Body of pancreas (tissue), 4 donors: Measurements from ENCODE around the gene PAPOLA. TPM values are rescaled to one million over a fixed set of nuclear protein-coding genes. Genes with fewer than 3 reads are reported as not detected.
A peak's percentile ranks its signal among the peaks of the same experiment; 100 is the strongest.

Experiments used
- ATAC-seq: fragments of 150-250 bp; one replicate; pipeline ENCODE4 v1.9.1; 2016
- DNase-seq, 4 donors: peaks; one replicate each; pipeline ENCODE4 v3.0.0-alpha.2; 2019
- H3K27ac ChIP-seq, 4 donors: fragments of 200-600 bp; sonication (generic); 1 replicate in 3 of 4; 2 replicates in 1 of 4; pipeline versions ENCODE4 v1.5.1 to v1.6.1; 2016 to 2019; ENCODE audit warnings: mild to moderate bottlenecking in 1 of 4, mixed read lengths in 1 of 4, moderate library complexity in 1 of 4
- H3K27me3 ChIP-seq, 2 donors: fragments of 200-600 bp; sonication (generic); one replicate each; pipeline ENCODE4 v1.6.0; 2016; ENCODE audit warnings: mild to moderate bottlenecking in 1 of 2
- H3K36me3 ChIP-seq, 2 donors: fragments of 200-600 bp; sonication (generic); replicated peaks in 1 of 2; 2 replicates each; pipeline ENCODE4 v1.5.1; 2016; ENCODE audit warnings: low read depth in 2 of 2; ENCODE audit not compliant: insufficient read depth in 1 of 2
- H3K4me1 ChIP-seq: fragments of 200-600 bp; sonication (generic); one replicate; pipeline ENCODE4 v1.6.0; 2016
- H3K4me3 ChIP-seq, 2 donors: fragments of 200-600 bp; sonication (generic); 1 replicate in 1 of 2; 2 replicates in 1 of 2; pipeline ENCODE4 v1.5.1; 2016 to 2019
- H3K9me3 ChIP-seq, 3 donors: fragments of 200-600 bp; sonication (generic); 1 replicate in 2 of 3; 2 replicates in 1 of 3; pipeline ENCODE4 v1.5.1; 2016
- POLR2A ChIP-seq, 3 donors: fragments of 450-650 bp; IDR thresholded peaks; one replicate each; pipeline ENCODE4 v1.6.1; 2016; ENCODE audit warnings: antibody characterized with exemption in 3 of 3, mild to moderate bottlenecking in 2 of 3
- WGBS, 2 donors: methylation state at CpG; one replicate each; pipeline ENCODE4 v1.1.5; 2017; 5-methylcytosine and 5-hydroxymethylcytosine counted together
- intact Hi-C: fragments of 100-400 bp; cut with DNase I; formaldehyde crosslinking; loops from one replicate; pipeline ENCODE4 v1.15.1; 2023
- total RNA-seq, 2 donors: library from RNA; depleted of rRNA; stranded (reverse); fragments of >200 nt; gene quantifications; one replicate each; pipeline ENCODE4 v1.1.0, GENCODE V29; 2016
- TF ChIP-seq, protein P1 (sequence below), 7 experiments: fragments of 450-650 bp in 4 of 7; fragments of 200-600 bp in 3 of 7; sonication (generic) in 3 of 7; IDR thresholded peaks; one replicate each; pipeline ENCODE4 v1.5.1; 2016 to 2019; ENCODE audit warnings: antibody characterized with exemption in 7 of 7

The PAPOLA gene
- total RNA-seq, 2 donors from 2014 or later = 122 to 163 TPM

DNA sequence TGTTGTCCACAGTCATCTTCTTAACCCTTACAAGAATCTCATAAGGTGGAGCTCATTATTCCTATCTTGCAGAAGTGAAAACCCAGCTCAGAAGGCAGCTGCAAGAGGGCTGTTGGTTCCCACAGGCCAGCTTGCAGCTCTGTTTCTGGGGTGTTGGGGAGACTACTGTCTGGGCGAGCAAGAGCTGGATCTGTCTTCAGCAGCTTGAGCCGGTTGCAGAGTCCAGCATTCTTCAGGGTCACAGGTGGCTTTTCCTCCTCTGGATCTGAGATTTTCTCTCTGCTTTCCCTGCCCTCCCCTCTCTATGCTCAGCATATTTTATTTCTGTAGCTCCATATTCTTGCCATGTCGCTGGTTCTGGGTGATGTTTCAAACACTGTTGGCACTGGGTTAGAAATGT, 87.4 kb downstream of the PAPOLA start:
- H3K27me3 ChIP-seq = no peaks in the 10 kb centered on the region
- TF ChIP-seq, protein P1, sequence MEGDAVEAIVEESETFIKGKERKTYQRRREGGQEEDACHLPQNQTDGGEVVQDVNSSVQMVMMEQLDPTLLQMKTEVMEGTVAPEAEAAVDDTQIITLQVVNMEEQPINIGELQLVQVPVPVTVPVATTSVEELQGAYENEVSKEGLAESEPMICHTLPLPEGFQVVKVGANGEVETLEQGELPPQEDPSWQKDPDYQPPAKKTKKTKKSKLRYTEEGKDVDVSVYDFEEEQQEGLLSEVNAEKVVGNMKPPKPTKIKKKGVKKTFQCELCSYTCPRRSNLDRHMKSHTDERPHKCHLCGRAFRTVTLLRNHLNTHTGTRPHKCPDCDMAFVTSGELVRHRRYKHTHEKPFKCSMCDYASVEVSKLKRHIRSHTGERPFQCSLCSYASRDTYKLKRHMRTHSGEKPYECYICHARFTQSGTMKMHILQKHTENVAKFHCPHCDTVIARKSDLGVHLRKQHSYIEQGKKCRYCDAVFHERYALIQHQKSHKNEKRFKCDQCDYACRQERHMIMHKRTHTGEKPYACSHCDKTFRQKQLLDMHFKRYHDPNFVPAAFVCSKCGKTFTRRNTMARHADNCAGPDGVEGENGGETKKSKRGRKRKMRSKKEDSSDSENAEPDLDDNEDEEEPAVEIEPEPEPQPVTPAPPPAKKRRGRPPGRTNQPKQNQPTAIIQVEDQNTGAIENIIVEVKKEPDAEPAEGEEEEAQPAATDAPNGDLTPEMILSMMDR (IDR thresholded peaks at IDR 0.05) = no peak
- no peak for TF ChIP-seq POLR2A (IDR thresholded peaks at IDR 0.05)
- H3K36me3 ChIP-seq = no peaks in the 10 kb centered on the region
- no peak overlapping the region for H3K4me3 ChIP-seq
- ATAC-seq (no peak), DNase-seq (peak in 1 of 4 donors; percentile 43)
- H3K9me3 ChIP-seq = no peaks in the 10 kb centered on the region
- intact Hi-C loops = loop anchor here (10.0 kb wide), 1 partner anchor 155 kb away; no protein-coding TSS in a partner anchor
- H3K27ac ChIP-seq = no peak overlapping the region
- 41 to 46% methylated on average over 3 of the region's 3 CpGs for WGBS, 2 donors
- H3K4me1 ChIP-seq = peaks cover 11% of the 10 kb centered on the region

GRCh38 chr14:96590190-96590864, 88.1 kb downstream of the PAPOLA start:
- Histone ChIP-seq H3K27me3 (no peaks in the 10 kb centered on the region), H3K4me3 (no peak overlapping the region)
- ATAC-seq = no peak

DNA sequence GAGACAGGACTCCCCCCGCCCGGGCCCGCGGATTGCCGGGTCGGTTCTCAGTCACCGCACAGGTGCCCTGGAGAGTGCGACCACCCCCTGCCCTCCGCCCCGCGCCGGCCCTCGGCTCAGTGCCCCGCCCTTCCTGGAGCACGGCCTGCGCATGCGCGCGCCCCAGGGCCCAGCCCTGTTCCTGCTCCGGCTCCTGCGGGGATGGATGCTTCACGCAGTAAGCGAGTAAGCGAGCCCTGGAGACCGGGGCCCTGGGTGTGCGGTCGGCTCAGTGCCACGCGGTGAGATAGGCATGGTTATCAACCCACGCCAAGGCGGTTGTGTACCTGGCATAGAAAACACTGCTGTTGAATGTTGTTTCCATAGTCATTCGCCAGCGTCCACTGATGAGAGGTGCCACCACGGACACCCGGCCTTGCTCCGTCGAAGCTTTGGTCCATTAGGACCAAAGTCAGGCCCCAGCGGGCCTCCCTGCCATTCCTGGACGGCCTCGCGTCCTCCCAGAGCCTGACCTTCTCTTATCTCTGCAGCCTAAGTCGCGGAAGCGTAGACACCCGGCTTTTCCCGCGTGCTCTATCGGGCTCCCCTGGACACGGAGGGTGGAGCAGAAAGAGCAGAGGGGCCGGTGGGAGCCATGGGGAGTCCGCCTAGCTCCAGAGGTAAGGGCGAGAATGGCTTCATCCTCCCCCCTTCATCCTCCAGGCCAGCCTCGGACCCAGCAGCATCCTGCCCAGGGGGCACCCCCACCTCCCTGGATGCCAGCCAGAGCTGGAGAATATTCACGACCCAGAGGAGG, 90.6 kb downstream of the PAPOLA start:
- Histone ChIP-seq H3K36me3 (no peaks in the 10 kb centered on the region), H3K4me1 (peaks cover 11% of the 10 kb centered on the region), H3K9me3 (no peaks in the 10 kb centered on the region), H3K27me3 (no peaks in the 10 kb centered on the region), H3K27ac (no peak overlapping the region), H3K4me3 (no peak overlapping the region)
- intact Hi-C loops = no loop called here
- TF ChIP-seq POLR2A (IDR thresholded peaks at IDR 0.05) = no peak
- TF ChIP-seq, protein P1 (IDR thresholded peaks at IDR 0.05) = no peak
- DNase-seq = peak; percentile 48 to 63 (median 56)
- peak; percentile 71 for ATAC-seq
- 4 to 12% methylated on average over 20 to 37 of the region's 54 CpGs for WGBS, 2 donors

More at GRCh38 chr14:96590190-96590864, 88.1 kb downstream of the PAPOLA start:
- intact Hi-C loops = no loop called here
- TF ChIP-seq POLR2A (IDR thresholded peaks at IDR 0.05) = no peak
- TF ChIP-seq, protein P1 (IDR thresholded peaks at IDR 0.05) = no peak
- no peaks in the 10 kb centered on the region for H3K36me3 ChIP-seq
- WGBS, 2 donors = 83 to 84% methylated on average over 9 of the region's 9 CpGs
- no peaks in the 10 kb centered on the region for H3K9me3 ChIP-seq
- peaks cover 11% of the 10 kb centered on the region for H3K4me1 ChIP-seq
- DNase-seq = no peak
- no peak overlapping the region for H3K27ac ChIP-seq

DNA sequence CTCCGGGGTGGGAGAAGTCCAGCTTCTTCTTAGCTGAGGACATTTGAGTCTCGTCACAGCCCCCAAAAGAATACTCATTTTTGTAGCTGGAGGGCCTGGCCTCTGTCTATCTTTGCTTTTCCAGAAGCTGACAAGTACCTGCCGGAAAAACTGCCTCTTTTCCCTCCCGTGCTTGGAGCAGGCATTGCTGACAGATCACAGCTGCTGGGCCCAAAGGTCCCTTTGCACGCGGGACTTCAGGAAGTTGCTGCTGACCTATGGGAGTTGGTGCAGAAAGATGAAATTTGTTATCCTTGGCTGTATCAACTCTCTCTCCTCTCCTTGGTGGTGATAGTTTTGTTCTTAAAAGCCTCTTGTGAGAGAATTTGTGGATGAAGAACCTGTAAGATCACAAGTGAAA, 92.8 kb downstream of the PAPOLA start:
- H3K4me3 ChIP-seq = no peak overlapping the region
- ATAC-seq (no peak), DNase-seq (no peak)
- no peak overlapping the region for H3K27ac ChIP-seq
- no peak for TF ChIP-seq POLR2A (IDR thresholded peaks at IDR 0.05)
- TF ChIP-seq, protein P1 (IDR thresholded peaks at IDR 0.05) = no peak
- WGBS, 2 donors = 68 to 76% methylated on average over 6 of the region's 6 CpGs
- intact Hi-C loops = no loop called here
- H3K4me1 ChIP-seq = peaks cover 11% of the 10 kb centered on the region
- H3K27me3 ChIP-seq = no peaks in the 10 kb centered on the region
- no peaks in the 10 kb centered on the region for H3K36me3 ChIP-seq
- H3K9me3 ChIP-seq = no peaks in the 10 kb centered on the region
